Measurements from ENCODE around the gene AK9.
"Not testable (repeated sequence)": the region's sequence is repeated elsewhere in the genome, so short reads cannot be mapped to it uniquely, and the experiment has no call there.

Gene AK9

DNA sequence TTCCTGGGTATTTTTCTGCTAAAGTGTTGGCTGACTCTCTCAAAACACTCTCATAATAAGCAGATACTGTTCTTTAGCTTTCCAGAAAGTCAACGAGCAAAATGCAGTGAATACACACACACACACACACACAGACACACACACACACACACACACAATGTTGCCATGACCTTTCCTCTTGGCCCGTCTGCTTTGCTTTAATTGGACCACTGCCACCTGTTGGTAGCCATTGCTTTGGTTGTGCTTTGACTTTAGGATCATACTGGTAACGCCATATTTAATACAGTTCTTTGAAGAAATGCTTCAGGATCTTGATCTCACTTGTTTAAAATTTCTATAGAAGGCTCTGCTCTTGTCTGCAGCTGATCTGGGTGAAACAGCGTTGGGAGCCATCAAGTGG lies 4.5 kb upstream of the AK9 start:
- DNase-seq, result no peak

DNA sequence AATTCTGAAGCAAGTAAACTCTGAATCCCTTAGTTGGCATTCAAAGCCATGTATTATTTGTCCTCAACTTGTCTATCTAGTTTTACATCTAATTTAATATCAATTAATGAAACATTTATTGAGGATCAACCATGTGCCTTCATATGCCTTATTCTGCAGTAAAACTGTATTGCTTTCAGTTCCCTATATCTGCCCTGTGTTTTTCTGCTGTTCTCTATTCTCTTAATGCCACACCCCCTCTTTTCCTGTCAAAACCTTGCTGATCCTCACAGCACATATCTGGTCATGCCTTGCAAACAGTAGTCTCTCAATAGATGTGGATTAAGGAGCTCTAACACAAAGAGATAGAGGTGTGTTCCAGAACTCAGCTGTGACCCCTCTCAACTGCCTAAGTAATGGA lies 2.1 kb upstream of the AK9 start:
- DNase-seq, result no peak

DNA sequence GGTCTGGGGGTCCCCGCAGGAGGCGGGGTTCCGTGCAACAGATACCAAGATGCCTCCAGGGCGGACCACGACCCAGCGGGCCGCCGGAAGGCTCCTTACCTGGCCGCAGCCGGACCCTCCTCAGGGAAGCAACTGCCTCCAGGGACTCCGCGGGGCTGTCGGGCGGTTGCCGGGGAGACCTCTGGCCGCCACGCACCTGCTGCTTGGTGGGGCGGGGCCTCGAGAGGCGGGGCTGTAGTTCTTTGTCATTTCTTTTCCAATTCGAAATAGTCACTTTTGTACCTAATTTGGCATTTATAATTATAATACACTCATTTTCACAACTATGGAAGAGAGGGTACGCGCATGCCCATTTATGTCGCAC lies 647 bp downstream of the AK9 start:
- DNase-seq, result no peak

DNA sequence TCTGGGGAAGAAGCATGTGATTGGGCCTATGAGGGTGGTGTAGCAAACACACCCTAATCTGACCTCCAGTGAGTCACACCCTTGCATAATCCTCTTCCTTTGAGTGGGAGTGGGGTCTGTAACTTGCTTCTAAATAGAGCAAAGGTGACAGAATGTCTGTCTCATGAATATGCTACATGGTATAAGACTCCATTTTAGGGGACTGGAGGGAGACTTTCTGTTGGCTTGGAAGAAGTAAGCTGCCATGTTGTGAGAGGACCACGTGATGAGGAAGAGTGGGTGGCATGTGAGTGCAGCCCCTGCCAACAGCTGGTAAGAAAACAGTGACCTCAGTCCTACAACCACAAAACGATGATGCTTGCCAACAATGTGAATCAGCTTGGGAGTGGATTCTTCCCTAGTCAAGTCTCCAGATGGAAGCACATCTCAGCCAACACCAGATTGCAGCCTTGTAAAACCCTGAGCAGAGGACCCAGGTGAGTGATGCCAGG lies 3.7 kb downstream of the AK9 start:
- DNase-seq, result peak; percentile 87

DNA sequence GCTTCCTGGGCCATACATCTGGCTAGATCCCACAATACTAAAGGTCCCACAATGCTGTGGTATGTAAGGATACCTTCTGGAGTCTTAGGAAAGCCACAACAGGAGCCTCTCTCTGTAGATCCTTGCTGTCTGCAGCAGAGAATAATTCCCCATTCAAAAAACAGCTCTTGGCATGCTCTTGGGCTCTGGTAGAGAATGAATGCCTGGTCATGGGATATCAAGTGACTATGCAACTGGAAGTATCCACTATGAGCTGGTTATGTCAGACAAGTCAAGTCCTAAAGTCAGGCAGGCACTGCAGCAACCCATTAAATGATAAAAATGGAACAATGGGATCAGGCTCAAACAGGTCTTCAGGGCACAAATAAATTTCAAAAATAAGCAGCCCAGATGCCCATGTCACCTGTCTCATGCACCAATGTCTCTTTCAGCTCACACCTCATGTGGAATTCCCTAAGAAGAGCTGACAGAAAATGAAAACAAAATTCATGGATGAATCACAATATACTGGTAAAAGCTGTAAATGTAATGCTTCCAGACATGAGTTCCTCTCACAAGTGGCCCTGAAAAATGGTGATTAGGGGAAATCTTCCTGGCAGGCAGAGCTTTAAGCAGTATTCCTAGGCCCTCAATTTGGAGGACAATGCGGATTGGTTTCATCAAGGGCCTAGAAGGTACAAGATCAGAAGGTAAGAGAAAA lies 4.3 kb downstream of the AK9 start:
- no peak for DNase-seq

DNA sequence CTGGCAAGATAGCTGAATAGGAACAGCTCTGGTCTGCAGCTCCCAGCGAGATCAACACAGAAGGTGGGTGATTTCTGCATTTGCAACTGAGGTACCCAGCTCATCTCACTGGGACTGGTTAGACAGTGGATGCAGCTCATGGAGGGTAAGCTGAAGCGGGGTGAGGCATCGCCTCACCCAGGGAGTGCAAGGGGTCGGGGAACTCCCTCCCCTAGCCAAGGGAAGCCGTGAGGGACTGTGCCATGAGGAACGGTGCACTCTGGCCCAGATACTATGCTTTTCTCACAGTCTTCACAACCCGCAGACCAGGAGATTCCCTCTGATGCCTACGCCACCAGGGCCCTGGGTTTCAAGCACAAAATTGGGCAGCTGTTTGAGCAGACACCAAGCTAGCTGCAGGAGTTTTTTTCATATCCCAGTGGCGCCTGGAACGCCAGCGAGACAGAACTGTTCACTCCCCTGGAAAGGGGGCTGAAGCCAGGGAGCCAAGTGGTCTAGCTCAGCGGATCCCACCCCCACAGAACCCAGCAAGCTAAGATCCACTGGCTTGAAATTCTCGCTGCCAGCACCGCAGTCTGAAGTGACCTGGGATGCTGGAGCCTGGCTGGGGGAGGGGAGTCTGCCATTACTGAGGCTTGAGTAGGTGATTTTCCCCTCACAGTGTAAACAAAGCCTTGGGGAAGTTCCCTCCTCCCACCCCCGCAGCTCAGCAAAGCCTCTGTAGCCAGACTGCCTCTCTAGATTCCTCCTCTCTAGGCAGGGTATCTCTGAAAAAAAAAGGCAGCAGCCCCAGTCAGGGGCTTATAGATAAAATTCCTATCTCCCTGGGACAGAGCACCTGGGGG lies 12.1 kb downstream of the AK9 start:
- DNase-seq, result not testable (repeated sequence)

DNA sequence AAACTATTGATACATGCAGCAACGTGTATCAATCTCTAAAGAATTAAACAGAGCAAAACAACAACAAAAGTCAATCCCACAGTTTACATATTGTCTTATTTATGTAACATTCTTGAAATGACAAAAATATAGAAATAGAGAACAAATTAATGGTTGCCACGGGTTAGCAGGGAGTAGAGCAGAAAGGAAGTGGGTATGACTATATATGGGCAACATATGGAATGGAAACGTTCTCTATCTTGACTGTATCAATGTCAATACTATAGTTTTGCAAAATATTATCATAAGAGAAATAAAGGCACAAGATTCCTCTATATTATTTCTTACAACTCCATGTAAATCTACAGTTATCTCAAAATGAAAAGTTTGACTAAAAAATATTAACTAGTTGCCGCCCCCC lies 12.8 kb downstream of the AK9 start:
- DNase-seq, result no peak

DNA sequence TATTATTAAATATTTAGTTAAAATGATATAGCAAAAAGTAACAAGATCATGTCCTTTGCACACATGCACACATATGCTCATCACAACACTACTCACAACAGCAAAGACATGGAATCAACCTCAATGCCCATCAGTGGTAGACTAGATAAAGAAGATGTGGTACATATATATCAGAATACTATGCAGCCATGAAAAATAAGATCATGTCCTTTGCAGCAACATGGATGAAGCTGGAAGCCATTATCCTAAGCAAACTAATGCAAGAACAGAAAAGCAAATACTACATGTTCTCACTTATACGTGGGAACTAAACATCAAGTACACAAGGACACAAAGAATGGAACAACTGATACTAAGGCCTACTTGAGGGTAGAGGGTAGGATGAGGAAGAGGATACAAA lies 14.3 kb downstream of the AK9 start:
- no peak for DNase-seq

DNA sequence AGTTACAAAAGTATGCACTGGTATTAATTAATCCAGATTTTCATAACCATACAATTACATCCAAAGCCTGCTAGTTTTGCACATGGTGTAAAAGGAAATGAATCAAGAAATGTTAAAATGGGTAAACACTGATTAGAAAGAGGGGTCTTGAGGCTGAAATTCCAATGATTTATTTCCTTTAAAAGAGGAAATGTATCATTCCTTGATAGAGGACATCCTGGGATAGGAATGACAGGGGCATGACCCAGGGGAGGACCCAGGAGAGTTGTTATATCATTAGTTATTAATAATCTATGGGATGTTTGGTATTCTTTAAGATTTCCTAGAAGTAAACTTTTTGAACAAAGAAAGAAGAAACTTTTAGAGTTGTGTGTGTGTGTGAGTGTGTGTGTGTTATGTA lies 18.2 kb downstream of the AK9 start:
- DNase-seq, result no peak

DNA sequence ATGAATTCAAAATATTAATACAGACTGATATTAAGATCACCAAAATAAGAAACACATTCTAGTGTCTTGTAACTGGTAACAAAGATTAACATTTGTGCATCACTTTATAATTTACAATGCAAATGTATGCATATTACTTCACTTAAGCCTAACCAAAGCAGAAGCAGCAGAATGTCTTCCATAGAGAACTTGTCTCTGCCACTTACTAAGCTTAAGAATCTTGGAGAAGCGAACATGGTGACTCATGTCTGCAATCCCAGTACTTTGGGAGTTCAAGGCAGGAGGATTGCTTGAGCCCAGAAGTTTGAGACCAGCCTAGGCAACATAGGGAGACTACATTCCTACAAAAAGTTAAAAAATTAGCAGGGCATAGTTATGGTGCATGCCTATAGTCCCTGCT lies 18.8 kb downstream of the AK9 start:
- peak; percentile 62 for DNase-seq

DNA sequence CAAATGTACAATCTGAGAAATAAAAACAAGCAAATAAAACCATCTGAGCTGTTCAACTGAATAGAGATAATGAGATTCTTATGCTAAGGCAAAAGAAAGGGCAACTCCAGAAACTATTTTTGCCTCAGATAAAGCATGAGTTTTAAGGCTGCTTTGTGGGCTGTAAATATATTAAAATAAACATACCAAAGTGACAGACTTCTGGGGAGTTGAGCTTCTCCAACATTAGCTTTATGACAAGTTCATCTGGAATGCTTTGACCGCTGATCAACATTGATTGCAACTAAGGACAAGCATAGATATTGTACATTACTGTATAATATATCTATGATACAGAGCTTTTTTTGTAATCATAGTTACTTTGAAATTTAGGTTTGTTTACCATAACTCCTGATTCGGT lies 19.3 kb downstream of the AK9 start:
- DNase-seq, result peak; percentile 84

DNA sequence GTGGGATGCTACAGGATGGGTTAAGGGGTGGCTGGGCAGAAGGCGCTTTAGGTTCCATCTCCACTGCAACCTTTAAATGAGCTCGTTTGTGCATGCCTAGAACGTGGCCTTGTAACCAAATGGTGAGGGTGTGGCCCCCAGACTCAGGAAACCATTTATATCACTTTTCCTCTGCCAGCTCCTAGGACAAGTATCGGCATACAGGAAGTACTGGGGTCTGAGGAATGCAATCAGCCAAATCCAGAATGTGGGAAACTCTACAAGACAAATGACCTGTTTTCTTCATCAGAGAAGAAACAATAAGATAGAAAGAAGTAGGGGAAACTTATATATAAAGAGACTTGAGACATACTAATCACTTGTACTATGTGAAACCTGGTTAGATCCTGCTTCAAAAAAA lies 21.2 kb downstream of the AK9 start:
- no peak for DNase-seq

DNA sequence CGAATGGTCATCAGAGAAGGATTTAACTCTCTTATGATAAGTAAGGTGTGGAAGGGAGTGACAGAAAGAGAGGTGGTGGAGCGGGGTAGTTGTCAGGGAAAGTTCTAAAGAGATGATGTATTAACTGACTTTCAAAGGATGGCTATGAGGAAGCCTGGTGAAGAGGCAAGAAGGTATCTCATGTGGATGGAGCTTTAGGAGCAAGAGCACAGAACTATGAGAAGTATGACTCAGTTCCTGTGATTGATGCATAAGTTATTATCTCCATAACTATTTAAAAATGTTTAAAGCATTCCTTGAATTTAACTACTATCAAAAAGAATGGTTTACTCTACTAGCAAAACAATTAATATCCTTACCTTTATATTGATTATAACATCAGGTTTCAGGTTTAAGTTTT lies 28.8 kb downstream of the AK9 start:
- DNase-seq, result peak; percentile 72

DNA sequence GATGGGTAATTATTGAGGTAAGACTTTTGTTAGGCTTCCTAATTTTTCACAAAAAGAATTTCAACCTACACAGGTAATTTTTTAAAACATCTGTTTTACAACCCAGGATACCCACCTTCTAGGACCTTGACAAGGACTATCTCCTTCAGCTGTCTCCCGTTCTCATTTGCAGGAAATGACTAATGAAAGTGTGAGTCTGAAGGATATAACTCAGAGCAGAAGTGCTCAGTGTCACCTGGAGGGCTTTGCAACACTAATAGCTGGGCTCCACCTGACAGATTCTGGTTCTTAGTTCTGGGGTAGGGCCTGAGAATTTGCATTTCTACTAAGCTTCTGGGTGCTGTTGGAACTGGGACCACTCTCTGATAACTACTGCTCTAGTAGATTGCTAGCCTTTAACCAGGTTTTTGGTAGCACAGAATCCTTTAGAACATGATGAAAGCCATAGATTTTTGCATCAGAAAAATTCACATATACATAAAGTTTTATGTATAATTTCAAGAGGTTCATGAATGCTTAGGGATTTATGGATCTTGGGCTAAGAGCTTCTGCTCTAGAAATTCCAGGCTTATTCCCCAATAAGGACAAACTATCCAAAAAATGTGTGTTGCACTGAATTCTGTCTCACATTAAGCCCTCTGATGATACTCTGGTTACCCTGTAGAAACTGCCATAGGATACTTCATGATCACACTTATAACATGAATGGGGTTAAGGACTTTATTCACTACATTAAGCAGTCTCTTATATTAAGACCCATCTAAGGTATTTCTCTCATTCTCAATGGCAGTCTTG lies 30.3 kb downstream of the AK9 start:
- DNase-seq, result peak; percentile 46

DNA sequence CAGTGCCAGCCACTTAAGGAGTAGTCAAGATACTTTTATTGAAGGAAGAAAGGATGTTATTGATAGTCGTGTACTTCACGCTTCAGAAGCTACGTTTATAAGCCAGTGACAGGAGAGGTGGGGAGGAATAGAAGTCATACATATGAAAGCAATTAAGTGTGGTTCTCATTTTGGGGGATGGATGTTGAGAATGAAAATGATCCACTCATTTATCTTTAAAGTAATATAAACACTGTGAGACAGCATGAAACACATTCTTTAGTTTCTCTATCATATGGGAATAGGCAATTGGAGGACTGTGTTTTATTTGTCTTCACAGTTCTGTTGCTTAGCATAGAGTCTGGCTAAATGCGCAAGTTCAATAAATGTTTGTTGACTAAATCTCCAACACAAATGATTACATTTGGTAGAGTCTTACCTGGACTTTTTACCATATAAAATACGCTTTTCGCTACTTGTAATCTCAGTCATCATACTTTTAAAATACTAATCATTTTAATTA lies 35.2 kb downstream of the AK9 start:
- peak; percentile 48 for DNase-seq

DNA sequence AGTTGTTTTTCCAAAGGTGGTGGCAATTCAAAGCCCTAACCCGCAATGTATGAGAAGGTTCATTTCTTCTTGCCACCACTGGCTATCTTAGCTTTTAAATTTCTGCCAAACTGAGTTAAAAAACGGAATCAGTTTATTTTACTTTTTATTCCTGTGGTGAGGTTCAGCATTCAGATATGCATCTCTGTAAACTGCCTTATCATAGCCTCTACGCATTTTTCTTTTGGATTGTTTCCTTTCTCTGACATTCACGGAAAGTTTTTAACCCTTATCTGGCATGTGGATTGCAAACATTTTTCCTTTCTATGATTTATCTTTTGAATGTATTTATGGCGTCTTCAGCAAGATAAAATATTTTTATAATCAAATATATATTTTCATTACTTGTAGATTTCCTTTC lies 37.7 kb downstream of the AK9 start:
- peak; percentile 15 for DNase-seq

DNA sequence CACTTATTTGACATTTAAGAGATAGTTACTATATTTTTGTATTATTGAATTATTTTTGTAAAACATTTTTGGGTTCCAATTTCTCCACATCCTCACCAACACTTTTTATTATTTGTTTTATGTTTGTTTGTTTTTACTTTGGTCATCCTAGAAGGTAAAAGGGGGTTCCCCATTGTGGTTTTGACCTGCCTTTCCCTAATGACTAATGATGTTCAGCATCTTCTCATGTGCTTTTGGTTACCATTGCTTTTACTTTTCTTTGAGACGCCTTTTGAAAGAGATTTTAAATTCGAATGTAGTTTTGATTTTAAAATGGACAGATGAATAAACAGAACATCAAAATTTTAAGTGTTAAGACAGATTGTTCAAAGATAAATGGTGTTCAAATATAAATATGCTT lies 46.9 kb downstream of the AK9 start:
- no peak for DNase-seq

DNA sequence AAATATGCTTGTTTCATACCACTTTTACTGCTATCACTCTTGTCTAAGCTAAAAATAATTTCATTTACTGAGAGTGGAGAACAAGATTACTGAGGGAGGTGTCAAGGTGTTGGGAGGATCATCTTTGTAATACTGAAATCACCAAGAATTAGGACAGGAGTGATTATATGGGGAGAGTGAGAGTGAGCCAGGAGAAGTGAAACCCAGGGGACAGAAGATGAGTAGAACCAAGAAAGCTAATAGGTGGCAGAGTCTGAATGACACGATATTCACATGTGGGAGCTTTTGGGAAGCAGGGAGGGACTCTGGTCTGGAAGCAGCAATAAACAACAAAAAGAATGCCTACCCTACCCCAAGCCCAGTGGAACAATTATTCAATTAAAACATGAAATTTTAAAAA lies 58.6 kb downstream of the AK9 start:
- no peak for DNase-seq

DNA sequence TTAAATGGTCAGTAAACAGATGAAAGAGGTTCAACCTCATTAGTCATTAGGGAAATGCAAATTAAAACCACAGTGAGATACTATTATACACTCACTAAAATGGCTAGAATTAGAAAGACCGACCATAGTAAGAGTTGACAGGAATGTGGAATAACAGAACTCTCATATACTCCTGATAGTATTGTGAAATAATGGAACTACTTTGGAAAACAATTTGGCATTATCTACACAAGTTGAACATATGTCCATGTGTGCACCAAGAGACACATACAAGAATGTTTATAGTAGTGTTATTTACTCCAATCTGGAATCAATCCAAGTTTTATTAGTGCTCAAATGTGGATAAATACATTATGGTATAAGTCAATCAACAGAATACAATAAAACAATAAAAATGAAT lies 59.6 kb downstream of the AK9 start:
- no peak for DNase-seq

DNA sequence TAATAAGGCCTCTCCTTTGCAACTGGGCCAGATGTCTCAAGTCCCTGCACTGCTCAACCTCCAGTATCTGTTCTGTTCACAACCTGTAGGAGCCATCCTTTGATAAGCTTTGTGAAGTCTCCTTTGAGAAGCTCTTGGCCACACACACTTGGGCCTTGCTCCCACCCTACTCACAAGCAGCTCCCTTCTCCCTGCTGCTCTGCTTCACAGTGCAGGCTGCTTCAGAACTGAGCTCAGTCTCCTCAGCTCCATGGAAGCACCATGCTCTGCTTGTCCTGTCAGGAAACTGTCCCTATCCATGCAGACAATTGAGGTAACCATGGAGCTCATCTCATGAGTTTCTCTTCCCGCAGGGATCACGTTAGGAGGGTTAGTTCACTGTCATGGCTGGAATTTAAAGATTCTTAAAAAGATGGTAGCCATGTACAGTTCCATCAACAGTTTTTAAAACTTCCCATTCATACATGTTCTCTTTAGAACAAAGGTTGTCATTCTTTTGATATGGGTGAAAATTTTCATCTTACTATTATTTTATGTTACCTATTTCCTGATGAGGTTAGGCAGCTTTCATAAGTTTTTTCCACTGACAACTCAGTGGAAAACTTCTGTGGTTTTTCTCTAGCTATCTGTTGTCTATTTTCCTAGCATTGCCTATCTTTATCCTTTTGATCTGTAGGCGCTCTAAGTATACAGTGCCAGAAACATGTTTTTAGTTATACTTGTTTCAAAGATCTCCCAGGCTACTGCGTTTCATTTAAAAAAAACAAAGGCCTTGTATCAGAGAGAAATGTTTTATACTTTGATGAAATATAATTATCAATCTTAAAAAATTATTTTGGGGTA lies 62.6 kb downstream of the AK9 start:
- no peak for DNase-seq

DNA sequence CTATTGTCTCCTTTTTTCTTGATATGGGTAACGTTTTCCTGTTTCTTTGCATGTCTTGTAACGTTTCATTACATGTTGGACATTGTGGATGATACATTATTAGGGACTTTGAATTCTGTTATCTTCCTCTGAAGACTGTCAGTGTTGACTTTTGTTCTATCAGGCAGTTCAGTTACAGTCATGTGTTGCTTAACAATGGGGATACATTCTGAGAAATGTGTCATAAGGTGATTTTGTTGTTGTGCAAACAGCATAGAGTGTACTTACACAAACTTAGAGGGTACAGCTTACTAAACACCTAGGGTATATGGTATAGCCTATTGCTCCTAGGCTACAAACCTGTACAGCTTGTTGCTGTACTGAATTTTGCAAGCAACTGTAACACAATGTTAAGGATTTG lies 64.7 kb downstream of the AK9 start:
- DNase-seq, result no peak

DNA sequence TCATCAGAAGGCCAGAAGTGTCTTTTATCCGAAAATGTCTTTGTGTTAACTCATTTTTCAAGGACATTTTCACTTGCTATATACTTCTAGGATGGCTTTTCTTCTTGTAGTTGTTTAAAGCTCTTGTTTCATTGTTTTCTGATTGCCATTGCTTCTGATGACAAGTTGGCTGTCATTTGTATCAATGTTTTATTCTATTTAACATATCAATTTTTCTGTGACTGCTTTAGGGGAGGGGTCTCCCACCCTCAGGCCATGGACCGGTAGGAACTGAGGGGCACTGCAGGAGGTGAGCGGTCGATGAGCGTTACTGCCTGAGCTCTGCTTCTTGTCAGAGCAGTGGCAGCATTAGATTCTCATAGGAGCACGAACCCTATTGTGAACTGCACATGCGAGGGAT lies 65.8 kb downstream of the AK9 start:
- no peak for DNase-seq

Measured in fibroblast of skin of back (primary cell).